ENCODE measurements around the gene FRMD4A.

DNA sequence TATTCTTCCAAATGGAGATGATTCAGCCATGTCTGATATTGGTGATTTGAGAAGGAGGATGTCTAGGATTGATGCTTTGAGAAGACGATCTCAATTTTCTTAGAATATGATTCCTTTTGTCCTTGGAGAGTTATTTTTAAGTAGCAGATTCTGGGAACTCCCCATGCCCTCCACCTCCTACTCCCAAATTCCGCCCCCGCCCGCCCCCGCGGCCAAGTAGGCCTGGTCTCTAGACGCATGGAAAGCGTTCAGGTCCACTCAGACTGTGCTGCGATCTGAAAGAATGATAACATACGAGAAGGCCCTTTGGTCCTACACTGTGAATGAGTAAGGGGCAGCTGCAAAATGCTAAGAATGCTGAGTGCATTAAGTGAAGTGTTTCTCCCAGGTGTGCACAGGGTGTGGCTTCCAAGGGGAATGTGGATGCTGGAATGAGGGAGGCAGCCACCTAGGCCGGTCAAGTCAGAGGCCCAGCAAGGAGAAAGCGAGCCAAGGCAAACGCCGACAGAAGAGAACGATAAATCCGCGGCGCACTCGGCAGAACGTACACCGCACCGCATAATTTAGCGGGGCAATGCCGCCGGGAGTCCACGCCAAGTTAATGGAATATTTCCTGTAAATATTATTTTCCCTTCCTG is 601.7 kb downstream of the FRMD4A start:
- TF ChIP-seq, protein P1, sequence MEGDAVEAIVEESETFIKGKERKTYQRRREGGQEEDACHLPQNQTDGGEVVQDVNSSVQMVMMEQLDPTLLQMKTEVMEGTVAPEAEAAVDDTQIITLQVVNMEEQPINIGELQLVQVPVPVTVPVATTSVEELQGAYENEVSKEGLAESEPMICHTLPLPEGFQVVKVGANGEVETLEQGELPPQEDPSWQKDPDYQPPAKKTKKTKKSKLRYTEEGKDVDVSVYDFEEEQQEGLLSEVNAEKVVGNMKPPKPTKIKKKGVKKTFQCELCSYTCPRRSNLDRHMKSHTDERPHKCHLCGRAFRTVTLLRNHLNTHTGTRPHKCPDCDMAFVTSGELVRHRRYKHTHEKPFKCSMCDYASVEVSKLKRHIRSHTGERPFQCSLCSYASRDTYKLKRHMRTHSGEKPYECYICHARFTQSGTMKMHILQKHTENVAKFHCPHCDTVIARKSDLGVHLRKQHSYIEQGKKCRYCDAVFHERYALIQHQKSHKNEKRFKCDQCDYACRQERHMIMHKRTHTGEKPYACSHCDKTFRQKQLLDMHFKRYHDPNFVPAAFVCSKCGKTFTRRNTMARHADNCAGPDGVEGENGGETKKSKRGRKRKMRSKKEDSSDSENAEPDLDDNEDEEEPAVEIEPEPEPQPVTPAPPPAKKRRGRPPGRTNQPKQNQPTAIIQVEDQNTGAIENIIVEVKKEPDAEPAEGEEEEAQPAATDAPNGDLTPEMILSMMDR (conservative IDR thresholded peaks at IDR 0.05; ENCODE audit: low read length) = no peak
- TF ChIP-seq EZH2phosphoT487 (IDR thresholded peaks at IDR 0.05; ENCODE audit: borderline replicate concordance, low read depth, low read length) = no peak
